Effector memory CD4-positive, alpha-beta T cell (primary cell): ENCODE measurements around the gene ACTL6B.

Experiments
- DNase-seq, 3 donors: peaks; one replicate each; pipeline ENCODE4 v3.0.0-alpha.2; 2020
- H3K27ac ChIP-seq: 2 replicates; pipeline ENCODE4 v1.7.0; 2013; ENCODE audit warnings: mild to moderate bottlenecking, low read length, moderate library complexity; ENCODE audit not compliant: insufficient read depth, poor library complexity, severe bottlenecking
- H3K27me3 ChIP-seq: replicated peaks from 2 replicates; pipeline ENCODE4 v1.7.0; 2013; ENCODE audit warnings: mild to moderate bottlenecking, low read length; ENCODE audit not compliant: insufficient read depth, control insufficient read depth, poor library complexity, severe bottlenecking
- H3K36me3 ChIP-seq: 2 replicates; pipeline ENCODE4 v1.7.0; 2013; ENCODE audit warnings: mild to moderate bottlenecking, low read length, moderate library complexity; ENCODE audit not compliant: control insufficient read depth, insufficient read depth
- H3K4me1 ChIP-seq: 2 replicates; pipeline ENCODE4 v1.7.0; 2013; ENCODE audit warnings: low read length, mild to moderate bottlenecking; ENCODE audit not compliant: control insufficient read depth, insufficient read depth, poor library complexity, severe bottlenecking
- H3K4me3 ChIP-seq: 2 replicates; pipeline ENCODE4 v1.7.0; 2013; ENCODE audit warnings: low read length, low read depth, mild to moderate bottlenecking; ENCODE audit not compliant: insufficient read depth, poor library complexity, severe bottlenecking
- H3K9me3 ChIP-seq: 2 replicates; pipeline ENCODE4 v1.7.0; 2013; ENCODE audit warnings: mild to moderate bottlenecking, low read length, moderate library complexity; ENCODE audit not compliant: control insufficient read depth

The ACTL6B gene

DNA sequence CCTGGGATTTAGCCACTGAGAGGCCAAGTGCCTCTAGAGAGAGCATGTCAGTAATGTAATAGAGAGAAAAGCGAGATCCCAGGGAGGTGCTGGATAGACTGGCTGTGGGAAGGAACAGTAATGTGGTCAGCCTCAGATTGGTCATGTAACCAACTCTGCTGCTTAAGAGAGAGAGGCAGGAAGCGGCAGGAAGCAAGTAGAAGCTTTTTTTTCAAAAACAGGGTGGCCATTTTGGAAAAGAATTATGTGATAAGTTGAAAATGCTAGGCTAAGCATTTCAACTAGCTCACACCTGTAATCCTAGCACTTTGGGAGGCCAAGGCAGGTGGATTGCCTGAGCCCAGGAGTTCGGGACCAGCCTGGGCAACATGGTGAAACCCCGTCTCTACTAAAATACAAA, 57.8 kb downstream of the ACTL6B start:
- no peak overlapping the region for H3K27ac ChIP-seq
- no peaks in the 10 kb centered on the region for H3K36me3 ChIP-seq
- no peaks in the 10 kb centered on the region for H3K4me1 ChIP-seq
- DNase-seq, result no peak
- no peaks in the 10 kb centered on the region for H3K27me3 ChIP-seq
- no peak overlapping the region for H3K4me3 ChIP-seq
- no peaks in the 10 kb centered on the region for H3K9me3 ChIP-seq

DNA sequence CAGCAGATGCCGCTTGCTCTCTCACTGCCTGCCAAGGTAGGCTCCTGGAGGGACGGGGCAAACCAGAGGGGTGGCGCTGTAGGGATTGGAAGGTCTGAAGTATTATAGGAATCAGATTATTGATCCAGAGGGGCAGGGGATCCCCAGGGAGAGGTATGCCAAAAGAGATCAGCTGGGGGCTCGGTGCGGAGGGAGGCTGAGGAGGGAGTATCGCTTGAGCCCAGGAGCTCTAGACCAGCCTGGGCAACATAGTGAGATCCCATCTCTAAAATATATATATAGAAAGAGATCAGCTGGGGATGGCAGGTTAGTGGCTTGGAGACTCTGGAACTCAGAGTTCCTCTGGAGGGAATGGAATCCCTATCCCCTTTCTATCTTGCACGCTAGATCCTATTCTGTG, 61.1 kb downstream of the ACTL6B start:
- no peak overlapping the region for H3K4me3 ChIP-seq
- no peak overlapping the region for H3K27ac ChIP-seq
- no peaks in the 10 kb centered on the region for H3K27me3 ChIP-seq

More for the DNA sequence above, 61.1 kb downstream of the ACTL6B start:
- Histone ChIP-seq H3K9me3 (no peaks in the 10 kb centered on the region), H3K36me3 (no peaks in the 10 kb centered on the region), H3K4me1 (no peaks in the 10 kb centered on the region)
- no peak for DNase-seq
